HG02759 (cell line): ENCODE results near the gene BRCA2.
A peak's percentile ranks its signal among the peaks of the same experiment; 100 is the strongest.

ENCODE experiments used
- ATAC-seq: cut with Tn5 transposase; IDR thresholded peaks from one replicate; pipeline ENCODE4 v1.9.1; 2021; ENCODE audit warnings: mild to moderate bottlenecking, moderate library complexity; ENCODE audit not compliant: unreplicated experiment

BRCA2 gene

DNA sequence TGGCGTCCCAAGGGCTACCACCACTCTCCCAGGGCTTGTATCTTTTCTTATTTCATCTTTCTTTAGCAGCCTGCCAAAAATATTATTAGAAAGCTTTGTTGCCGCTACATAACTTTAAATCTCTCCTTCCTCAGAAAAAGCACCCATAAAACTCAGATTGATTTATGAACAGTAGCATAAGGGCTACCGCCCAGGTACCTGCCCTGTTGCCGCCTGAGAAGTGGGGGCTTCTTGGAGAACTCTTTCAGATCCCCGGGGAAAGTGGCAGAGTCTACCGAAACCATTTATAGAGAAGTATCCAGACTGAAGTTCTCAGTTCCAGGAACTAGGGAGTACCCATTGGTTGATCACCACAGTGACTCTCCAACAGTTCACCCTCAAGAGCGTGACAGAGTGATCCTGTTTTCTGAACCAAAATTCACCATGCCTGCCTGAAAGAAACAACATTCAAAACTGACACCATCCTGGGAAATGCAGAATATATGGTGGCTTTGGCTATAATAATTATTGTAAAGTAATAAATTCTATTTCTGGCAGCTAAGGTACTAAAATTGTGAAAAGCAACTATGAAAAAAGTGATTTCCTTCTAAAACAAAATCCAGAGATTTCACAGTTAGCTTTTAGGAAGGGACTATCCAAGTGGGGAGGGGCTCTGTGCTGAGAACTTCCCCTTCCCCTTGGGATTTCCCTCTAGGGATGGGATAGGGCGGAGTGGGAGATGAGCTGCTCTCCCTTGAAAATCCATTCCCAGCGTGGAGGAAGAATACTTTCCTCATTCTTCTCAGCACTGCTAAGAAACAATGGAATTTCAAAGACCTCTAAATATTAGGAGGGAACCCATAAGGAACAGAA, 113.5 kb downstream of the BRCA2 start:
- ATAC-seq: no peak

DNA sequence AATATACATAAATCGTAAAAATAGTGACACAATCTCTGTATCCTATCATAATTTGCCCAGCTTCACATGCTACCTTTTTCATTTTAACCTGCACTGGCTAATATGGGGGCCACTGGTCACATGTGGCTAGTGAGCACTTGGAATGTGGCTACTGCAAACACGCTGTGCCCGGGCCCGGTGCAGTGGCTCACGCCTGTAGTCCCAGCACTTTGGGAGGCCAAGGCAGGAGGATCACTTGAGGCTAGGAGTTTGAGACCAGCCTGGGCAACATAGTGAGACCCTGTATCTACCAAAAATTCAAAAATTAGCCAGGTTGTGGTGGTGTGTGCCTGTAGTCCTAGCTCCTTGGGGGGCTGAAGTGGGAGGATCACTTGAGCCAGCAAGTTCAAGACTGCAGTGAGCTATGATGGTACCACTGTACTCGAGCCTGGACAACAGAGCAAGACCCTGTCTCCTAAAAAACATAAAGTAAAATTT, 114.2 kb downstream of the BRCA2 start:
- ATAC-seq: no peak

DNA sequence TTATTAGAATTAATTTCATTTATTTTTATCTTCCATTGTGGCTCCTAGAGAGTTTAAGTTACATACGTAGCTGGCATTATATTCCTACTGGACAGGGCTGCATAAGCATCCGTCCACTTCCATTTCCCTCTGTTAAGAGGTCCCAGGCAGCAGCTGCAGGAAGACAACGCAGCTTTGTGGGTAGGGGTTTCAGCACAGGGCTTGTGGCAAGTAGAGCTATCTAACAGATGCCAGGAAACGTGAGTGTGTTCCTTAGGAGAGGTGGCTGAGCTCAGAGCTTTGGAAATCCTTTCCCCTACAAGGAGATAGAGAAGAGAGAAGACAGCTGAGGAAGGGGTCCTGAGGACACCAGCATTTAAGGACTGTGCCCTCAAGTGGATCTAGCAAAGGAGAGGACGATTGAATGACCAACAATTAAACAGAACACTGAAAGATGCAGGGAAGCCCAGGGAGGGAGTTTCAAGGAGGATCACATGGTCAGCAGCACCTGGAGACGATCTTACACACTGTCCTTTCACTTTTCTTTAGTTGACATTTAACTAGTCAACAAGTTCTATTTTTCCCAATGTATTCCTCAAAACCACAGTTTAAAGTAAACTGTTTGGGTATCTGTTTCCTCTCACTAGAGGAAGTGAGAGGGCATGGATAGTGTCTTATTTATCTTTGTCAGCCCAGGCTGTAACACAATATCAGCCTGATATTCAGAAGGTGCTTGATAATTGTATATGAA, 114.9 kb downstream of the BRCA2 start:
- no peak for ATAC-seq

DNA sequence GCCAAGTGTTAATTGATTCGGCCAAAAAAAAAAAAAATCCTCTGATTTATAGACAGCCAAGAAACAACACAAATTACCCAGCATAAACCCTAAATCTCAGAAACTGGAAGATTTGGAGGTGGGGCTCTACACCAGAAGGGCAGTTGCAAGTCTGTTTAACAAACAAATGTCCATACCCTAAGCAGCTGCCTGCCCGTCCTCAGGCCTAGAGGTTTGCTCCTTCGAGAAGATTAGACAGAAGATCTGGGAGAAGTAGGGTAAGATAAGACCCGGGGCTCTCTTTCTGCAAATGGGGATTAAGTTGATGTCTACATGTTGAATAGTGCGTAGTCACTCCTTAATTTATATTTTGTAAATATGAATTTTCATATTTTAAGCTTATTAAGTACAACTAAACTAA, 116.1 kb downstream of the BRCA2 start:
- no peak for ATAC-seq

DNA sequence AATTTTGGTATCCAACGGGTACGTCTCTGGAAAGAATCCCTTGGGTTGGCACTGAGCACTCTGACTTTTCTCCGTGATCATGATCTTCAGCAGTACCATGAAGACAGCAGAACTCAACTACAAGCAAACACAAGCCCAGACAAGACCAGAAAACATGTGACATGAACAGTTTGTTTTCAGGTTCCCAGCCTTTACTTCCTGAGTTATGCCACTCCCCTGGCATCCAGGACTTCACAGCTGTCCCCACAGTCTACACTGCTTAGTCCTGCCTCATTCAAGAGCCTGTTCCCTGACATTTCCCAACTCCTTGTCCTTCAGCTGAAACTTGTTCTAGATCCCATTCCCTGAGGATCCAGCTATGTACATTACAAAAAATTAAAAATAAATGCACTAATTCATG, 117.5 kb downstream of the BRCA2 start:
- ATAC-seq: no peak

DNA sequence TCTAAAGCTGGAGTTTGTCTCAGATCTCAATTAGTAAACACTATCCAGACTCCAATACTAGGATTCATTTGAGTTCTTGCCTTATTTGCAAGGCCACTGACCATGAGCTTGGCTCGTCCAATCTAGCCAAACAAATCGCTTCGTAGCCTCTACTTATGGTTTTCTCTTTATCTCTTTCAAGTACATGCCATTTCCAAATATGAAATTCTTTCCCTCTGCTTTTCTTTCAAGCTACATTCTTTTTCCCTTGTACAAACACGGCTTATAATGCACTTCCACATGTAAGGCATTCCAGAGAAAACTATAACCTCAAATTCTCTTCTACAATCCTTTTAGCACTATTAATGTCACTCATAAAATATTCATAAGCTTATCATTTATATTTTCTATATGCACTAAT, 123.6 kb downstream of the BRCA2 start:
- no peak for ATAC-seq

DNA sequence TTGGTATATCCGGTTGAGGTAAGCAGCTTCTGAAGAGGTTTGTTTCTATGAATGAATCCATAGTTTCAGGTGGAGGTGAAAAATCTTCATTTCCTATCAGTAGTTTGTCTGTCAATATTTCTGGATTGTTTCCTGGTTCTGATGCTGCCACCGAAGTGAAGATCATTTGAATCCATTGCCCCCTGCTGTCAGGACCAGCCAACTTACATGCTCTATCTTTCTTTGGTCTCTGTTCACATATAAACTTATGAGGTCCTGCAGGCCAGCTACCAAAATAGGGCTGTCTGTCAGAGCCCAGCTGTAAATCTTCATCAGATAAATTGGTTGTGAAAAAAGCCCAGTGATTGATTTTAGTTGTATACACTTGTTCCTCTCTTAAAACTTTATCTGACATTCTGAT, 127.8 kb downstream of the BRCA2 start:
- ATAC-seq: peak; percentile 70

DNA sequence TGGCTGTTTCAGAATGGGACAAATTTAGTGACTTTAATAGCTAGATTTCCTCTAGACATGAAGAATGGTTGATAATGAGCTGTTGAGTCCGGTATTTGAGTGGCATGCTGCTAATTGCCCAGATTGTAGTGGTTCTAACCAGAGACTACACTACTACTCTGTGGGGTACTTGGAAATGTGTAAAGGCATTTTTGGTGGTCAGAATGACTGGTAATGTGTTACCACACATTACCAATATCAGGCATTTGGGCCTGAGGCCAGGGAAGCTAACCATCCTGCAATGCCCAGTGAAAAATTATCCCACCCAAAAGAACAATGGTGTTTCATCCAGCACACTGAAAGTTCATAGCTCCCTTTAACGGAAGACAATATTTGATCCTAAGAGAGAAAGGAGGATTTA, 130.2 kb downstream of the BRCA2 start:
- ATAC-seq: no peak

DNA sequence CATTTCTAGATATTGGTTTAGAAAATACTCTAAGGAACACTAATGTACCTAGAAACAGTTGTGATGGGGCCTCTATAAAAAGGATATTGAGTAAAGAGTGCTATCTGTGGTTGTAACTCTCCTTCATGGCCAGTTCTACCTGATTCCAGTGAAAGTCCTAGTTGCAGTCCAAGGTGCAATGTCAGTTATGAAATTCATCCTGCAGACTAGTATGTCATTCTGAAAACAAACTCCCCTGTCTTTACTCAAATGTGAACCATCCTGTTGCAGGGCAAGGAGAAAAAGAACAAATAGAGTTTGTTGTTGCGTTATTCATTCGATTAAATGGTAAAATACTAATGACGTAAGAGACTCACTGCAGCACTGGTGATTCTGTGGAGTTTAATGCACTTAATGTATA, 130.9 kb downstream of the BRCA2 start:
- ATAC-seq: no peak

DNA sequence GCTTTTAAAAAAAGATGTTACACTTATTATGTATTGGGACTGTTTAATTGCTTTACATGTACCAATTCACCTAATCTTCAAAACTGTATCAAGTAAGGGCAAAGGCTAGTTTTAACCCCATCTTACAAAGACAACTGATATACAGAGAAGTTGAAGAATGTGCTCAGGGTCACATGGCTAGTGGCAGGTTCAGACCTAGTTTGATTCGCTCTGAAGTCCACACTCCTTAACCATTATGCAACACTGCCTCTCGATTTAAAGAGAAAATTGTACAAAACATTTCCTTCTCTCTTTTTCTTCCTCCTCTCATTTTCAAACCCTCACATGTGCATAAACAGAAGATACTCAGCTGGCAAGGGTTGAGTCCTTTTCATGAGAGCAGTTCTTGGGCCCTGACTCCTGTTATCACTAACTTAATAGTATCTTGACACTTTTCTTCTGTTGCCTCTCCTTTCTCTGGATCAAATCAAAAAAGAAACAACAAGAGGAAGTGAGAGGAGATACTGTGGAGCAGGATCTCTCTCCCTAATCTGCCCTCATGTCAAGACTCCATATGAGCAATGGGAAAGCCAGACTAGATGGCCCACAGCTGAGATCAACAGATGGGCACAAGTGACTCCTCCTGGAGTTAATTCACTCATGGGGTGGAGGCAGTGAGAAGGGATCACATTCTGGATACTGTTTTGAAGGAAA, 131.6 kb downstream of the BRCA2 start:
- no peak for ATAC-seq

DNA sequence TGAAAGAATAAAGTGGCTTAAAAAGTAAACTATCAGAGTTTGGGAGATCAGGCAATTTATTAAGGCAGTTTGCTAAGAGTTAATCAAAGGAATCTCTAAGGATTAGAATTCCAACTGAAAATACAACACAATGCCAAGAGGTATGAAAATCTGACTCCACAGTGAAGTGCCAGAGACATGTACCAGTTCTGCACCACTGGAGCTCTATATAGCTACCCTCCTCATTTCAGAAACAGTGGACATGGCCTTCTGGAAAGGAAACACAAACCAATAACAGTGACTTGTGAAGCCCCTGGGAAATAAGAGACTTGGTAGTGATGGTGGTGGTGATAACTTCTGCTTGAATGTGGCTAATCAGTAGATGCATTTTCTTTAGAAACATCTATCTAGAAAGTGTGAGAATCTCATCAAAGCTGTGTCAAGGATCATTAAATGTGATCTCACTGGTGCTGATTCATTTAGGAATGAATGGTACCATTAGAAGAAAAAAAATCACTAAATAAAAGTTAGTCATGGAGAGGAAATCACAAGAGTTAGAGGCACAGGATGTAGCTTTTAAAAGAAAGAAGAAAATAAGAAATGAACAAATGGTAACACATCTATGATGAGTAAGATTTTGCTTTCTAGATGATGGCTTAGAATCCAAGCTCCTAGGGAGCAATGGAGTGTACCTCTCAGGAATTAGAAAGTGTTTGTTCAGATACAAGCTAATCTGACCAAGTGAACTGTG, 132.8 kb downstream of the BRCA2 start:
- no peak for ATAC-seq

DNA sequence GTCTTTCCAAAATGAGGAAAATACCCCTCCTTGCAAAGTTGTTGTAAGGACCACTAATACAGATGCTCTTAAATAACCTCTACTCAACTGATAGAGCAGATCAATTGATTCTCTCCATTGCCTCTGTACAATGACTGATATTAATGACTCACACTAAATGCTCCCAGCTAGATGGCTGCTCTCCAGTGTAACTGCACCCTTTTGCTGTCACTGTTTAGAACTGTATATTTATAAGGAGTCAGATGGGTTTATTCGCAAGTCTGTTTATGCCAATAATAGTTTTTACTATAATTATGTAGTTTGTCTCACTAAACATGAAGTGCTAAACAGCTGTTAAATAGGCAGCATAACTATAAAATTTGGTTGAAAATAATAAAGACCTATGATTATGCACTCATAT, 133.7 kb downstream of the BRCA2 start:
- no peak for ATAC-seq
